Caco-2 (cell line): ENCODE measurements around the gene GLRB. TPM values are rescaled to one million over a fixed set of nuclear protein-coding genes. Genes with fewer than 3 reads are reported as not detected.

Source experiments
- BruUV-seq: library from RNA; stranded (reverse); fragments of 400-500 nt; replicated peaks from 2 replicates; lab custom pipeline; 2021; lab: Mats Ljungman, UMichigan
- CTCF ChIA-PET: fragments of 300-600 bp; sonication (Branson Sonifier 250); formaldehyde crosslinking; loops from one replicate; lab custom pipeline; 2022; ENCODE audit warnings: antibody characterized with exemption; lab: Charles Lee
- POLR2A ChIA-PET: fragments of 300-600 bp; sonication (Branson Sonifier 250); formaldehyde crosslinking; loops from one replicate; lab custom pipeline; 2022; ENCODE audit warnings: antibody characterized with exemption; lab: Charles Lee
- DNase-seq, 2 experiments: peaks; one replicate each; pipeline versions ENCODE4 v3.0.0 to v3.0.0-alpha.2; 2020 to 2022
- H3K27me3 ChIP-seq: replicated peaks from 2 replicates; pipeline ENCODE4 v1.6.0; 2011; ENCODE audit warnings: low read length; ENCODE audit not compliant: control insufficient read depth, insufficient read depth
- H3K36me3 ChIP-seq: 2 replicates; pipeline ENCODE4 v1.5.1; 2011; ENCODE audit warnings: low read length; ENCODE audit not compliant: control insufficient read depth, insufficient read depth
- H3K4me1 ChIP-seq: fragments of 250-450 bp; sonication (Bioruptor Pico); 2 replicates; pipeline ENCODE4 v1.5.1; 2020; ENCODE audit warnings: mild to moderate bottlenecking
- H3K4me3 ChIP-seq: 2 replicates; pipeline ENCODE4 v1.5.1; 2011; ENCODE audit warnings: low read depth, mild to moderate bottlenecking, control low read depth, low read length
- H3K9me3 ChIP-seq: fragments of 250-450 bp; sonication (Bioruptor Pico); 2 replicates; pipeline ENCODE4 v1.5.1; 2020; ENCODE audit warnings: mild to moderate bottlenecking, moderate library complexity
- H3K27ac Mint-ChIP-seq: one replicate; pipeline ENCODE4 v1.8.0; 2022; ENCODE audit warnings: mixed read lengths; ENCODE audit not compliant: unreplicated experiment
- H3K27me3 Mint-ChIP-seq: one replicate; pipeline ENCODE4 v1.8.0; 2022; ENCODE audit warnings: mixed read lengths; ENCODE audit not compliant: insufficient read depth, unreplicated experiment
- H3K36me3 Mint-ChIP-seq: one replicate; pipeline ENCODE4 v1.8.0; 2022; ENCODE audit warnings: mild to moderate bottlenecking, mixed read lengths; ENCODE audit not compliant: insufficient read depth, unreplicated experiment
- H3K4me1 Mint-ChIP-seq: one replicate; pipeline ENCODE4 v1.8.0; 2022; ENCODE audit warnings: low read depth, mixed read lengths; ENCODE audit not compliant: unreplicated experiment
- H3K4me3 Mint-ChIP-seq: one replicate; pipeline ENCODE4 v1.8.0; 2022; ENCODE audit warnings: mild to moderate bottlenecking, moderate library complexity, mixed read lengths; ENCODE audit not compliant: unreplicated experiment
- H3K9me3 Mint-ChIP-seq: one replicate; pipeline ENCODE4 v1.8.0; 2022; ENCODE audit warnings: mixed read lengths; ENCODE audit not compliant: unreplicated experiment
- CTCF ChIP-seq, 2 experiments: fragments of 200-600 bp in 1 of 2; IDR thresholded peaks; 1 replicate in 1 of 2; 2 replicates in 1 of 2; pipeline versions ENCODE4 v1.5.1 to v1.8.0; 2011 to 2022; ENCODE audit warnings: antibody characterized with exemption in 1 of 2, control low read depth in 1 of 2, inconsistent platforms in 1 of 2, low read depth in 1 of 2, low read length in 1 of 2, mild to moderate bottlenecking in 1 of 2, moderate library complexity in 1 of 2; ENCODE audit not compliant: insufficient read depth in 1 of 2, severe bottlenecking in 1 of 2, unreplicated experiment in 1 of 2
- intact Hi-C: fragments of 100-400 bp; cut with micrococcal nuclease; formaldehyde crosslinking; loops from one replicate; pipeline ENCODE4 v1.10.0; 2022; ENCODE audit not compliant: unreplicated experiment
- total RNA-seq: library from RNA; stranded (reverse); gene quantifications from 2 replicates; pipeline ENCODE4 v1.2.3, GENCODE V29; 2022

The GLRB gene
- total RNA-seq, 1 experiment from 2014 or later, result not detected

- no peak for DNase-seq
- BruUV-seq, result no TSS peak
- POLR2A ChIA-PET, result no interaction called here
These were observed 67.4 kb downstream of the GLRB start for GRCh38 chr4:157143369-157143768.

GRCh38 chr4:157151711-157152110 lies 75.8 kb downstream of the GLRB start:
- Mint-ChIP-seq H3K27me3 (no peaks in the 10 kb centered on the region), H3K36me3 (no peaks in the 10 kb centered on the region), H3K9me3 (no peaks in the 10 kb centered on the region), H3K27ac (no peak overlapping the region), H3K4me3 (no peak overlapping the region), H3K4me1 (no peaks in the 10 kb centered on the region)
- intact Hi-C loops, result no loop called here
- Histone ChIP-seq H3K36me3 (no peaks in the 10 kb centered on the region), H3K27me3 (no peaks in the 10 kb centered on the region), H3K9me3 (no peaks in the 10 kb centered on the region), H3K4me1 (no peaks in the 10 kb centered on the region), H3K4me3 (no peak overlapping the region)
- no peak for DNase-seq
- no peak for TF ChIP-seq CTCF (IDR thresholded peaks at IDR 0.05; ENCODE audit: insufficient read depth in 1 of 2, low read depth in 1 of 2, low read length in 1 of 2, severe bottlenecking in 1 of 2, unreplicated experiment in 1 of 2)
- BruUV-seq, result no TSS peak
- POLR2A ChIA-PET, result no interaction called here
- CTCF ChIA-PET, result no interaction called here

More at GRCh38 chr4:157143369-157143768, 67.4 kb downstream of the GLRB start:
- TF ChIP-seq CTCF (IDR thresholded peaks at IDR 0.05; ENCODE audit: insufficient read depth in 1 of 2, low read depth in 1 of 2, low read length in 1 of 2, severe bottlenecking in 1 of 2, unreplicated experiment in 1 of 2), result no peak
- H3K27me3 Mint-ChIP-seq, result no peaks in the 10 kb centered on the region
- Histone ChIP-seq H3K27me3 (no peaks in the 10 kb centered on the region), H3K4me1 (no peaks in the 10 kb centered on the region), H3K4me3 (no peak overlapping the region), H3K9me3 (no peaks in the 10 kb centered on the region), H3K36me3 (no peaks in the 10 kb centered on the region)
- no peak overlapping the region for H3K4me3 Mint-ChIP-seq
- no peaks in the 10 kb centered on the region for H3K4me1 Mint-ChIP-seq
- H3K36me3 Mint-ChIP-seq, result no peaks in the 10 kb centered on the region
- intact Hi-C loops, result no loop called here
- H3K27ac Mint-ChIP-seq, result no peak overlapping the region
- CTCF ChIA-PET, result no interaction called here
- H3K9me3 Mint-ChIP-seq, result no peaks in the 10 kb centered on the region

- no peak overlapping the region for H3K4me3 ChIP-seq
- Mint-ChIP-seq H3K36me3 (no peaks in the 10 kb centered on the region), H3K27me3 (no peaks in the 10 kb centered on the region), H3K27ac (no peak overlapping the region), H3K4me1 (no peaks in the 10 kb centered on the region), H3K9me3 (no peaks in the 10 kb centered on the region), H3K4me3 (no peak overlapping the region)
- ChIA-PET CTCF (no interaction called here), POLR2A (no interaction called here)
- no TSS peak for BruUV-seq
- intact Hi-C loops, result no loop called here
- H3K4me1 ChIP-seq, result no peaks in the 10 kb centered on the region
- no peak for TF ChIP-seq CTCF (IDR thresholded peaks at IDR 0.05; ENCODE audit: insufficient read depth in 1 of 2, low read depth in 1 of 2, low read length in 1 of 2, severe bottlenecking in 1 of 2, unreplicated experiment in 1 of 2)
- no peak for DNase-seq
- no peaks in the 10 kb centered on the region for H3K36me3 ChIP-seq
- H3K27me3 ChIP-seq, result no peaks in the 10 kb centered on the region
- no peaks in the 10 kb centered on the region for H3K9me3 ChIP-seq
These were observed 90.1 kb downstream of the GLRB start for GRCh38 chr4:157165935-157166610.
